Measurements from ENCODE around the gene LAS1L.

- TF ChIP-seq POLR2A (IDR thresholded peaks at IDR 0.05) (no peak), CTCF (IDR thresholded peaks at IDR 0.05) (no peak)
These were observed 58.0 kb downstream of the LAS1L start for GRCh38 chrX:65476564-65476963.
